ENCODE data around the gene APBB2.
"Not testable (repeated sequence)": the region's sequence is repeated elsewhere in the genome, so short reads cannot be mapped to it uniquely, and the experiment has no call there.

APBB2 gene

GRCh38 chr4:40842725-40843423, 371.5 kb downstream of the APBB2 start:
- no peak for DNase-seq

GRCh38 chr4:40842318-40842717, 372.0 kb downstream of the APBB2 start:
- no peak for DNase-seq

- DNase-seq: peak in 3 of 5 experiments; percentile 39 to 77 (median 70)
These were observed 373.3 kb downstream of the APBB2 start for GRCh38 chr4:40840985-40841571.

GRCh38 chr4:40840255-40840984, 373.9 kb downstream of the APBB2 start:
- no peak for DNase-seq

- no peak for DNase-seq
These were observed 375.6 kb downstream of the APBB2 start for GRCh38 chr4:40838742-40839141.

- DNase-seq: peak in 1 of 5 experiments; percentile 4
These were observed 377.1 kb downstream of the APBB2 start for GRCh38 chr4:40837094-40837870.

GRCh38 chr4:40833212-40833611, 381.1 kb downstream of the APBB2 start:
- DNase-seq: no peak

GRCh38 chr4:40832175-40832574, 382.2 kb downstream of the APBB2 start:
- DNase-seq: no peak

- no peak for DNase-seq
These were observed 383.0 kb downstream of the APBB2 start for GRCh38 chr4:40831146-40831907.

GRCh38 chr4:40829586-40829985, 384.8 kb downstream of the APBB2 start:
- DNase-seq: no peak

GRCh38 chr4:40828661-40829060, 385.7 kb downstream of the APBB2 start:
- no peak for DNase-seq

- DNase-seq: no peak
These were observed 386.6 kb downstream of the APBB2 start for GRCh38 chr4:40827758-40828157.

- DNase-seq: no peak
These were observed 387.5 kb downstream of the APBB2 start for GRCh38 chr4:40826821-40827220.

GRCh38 chr4:40825014-40825838, 389.1 kb downstream of the APBB2 start:
- DNase-seq: no peak

- DNase-seq: no peak
These were observed 391.7 kb downstream of the APBB2 start for GRCh38 chr4:40822420-40823166.

GRCh38 chr4:40820101-40820500, 394.2 kb downstream of the APBB2 start:
- DNase-seq: no peak

GRCh38 chr4:40817157-40817556, 397.2 kb downstream of the APBB2 start:
- not testable (repeated sequence) for DNase-seq

- no peak for DNase-seq
These were observed 401.5 kb downstream of the APBB2 start for GRCh38 chr4:40812856-40813255.

GRCh38 chr4:40812386-40812785, 402.0 kb downstream of the APBB2 start:
- no peak for DNase-seq

- DNase-seq: no peak
These were observed 402.4 kb downstream of the APBB2 start for GRCh38 chr4:40811956-40812355.
